ENCODE measurements around the gene RERE.

RERE gene

GRCh38 chr1:8580566-8580965 is 236.9 kb downstream of the RERE start:
- no peak for TF ChIP-seq CTCF (IDR thresholded peaks at IDR 0.05; ENCODE audit: low read depth, low read length, missing control alignments)
- no peak for DNase-seq (ENCODE audit: low read depth)
- no peak overlapping the region for H3K4me3 ChIP-seq (ENCODE audit: low read depth, low read length)
- in situ Hi-C loops (cut with HindIII; ENCODE audit: low sequenced_read_pairs): no loop called here

GRCh38 chr1:8578936-8579335 is 238.5 kb downstream of the RERE start:
- TF ChIP-seq CTCF (IDR thresholded peaks at IDR 0.05; ENCODE audit: low read depth, low read length, missing control alignments): no peak
- no peak overlapping the region for H3K4me3 ChIP-seq (ENCODE audit: low read depth, low read length)
- in situ Hi-C loops (cut with HindIII; ENCODE audit: low sequenced_read_pairs): no loop called here
- DNase-seq (ENCODE audit: low read depth): no peak

- TF ChIP-seq CTCF (IDR thresholded peaks at IDR 0.05; ENCODE audit: low read depth, low read length, missing control alignments): no peak
- H3K4me3 ChIP-seq (ENCODE audit: low read depth, low read length): no peak overlapping the region
- in situ Hi-C loops (cut with HindIII; ENCODE audit: low sequenced_read_pairs): no loop called here
- DNase-seq (ENCODE audit: low read depth): no peak
These were observed 239.1 kb downstream of the RERE start for GRCh38 chr1:8578132-8578877.

GRCh38 chr1:8574985-8575384 is 242.5 kb downstream of the RERE start:
- in situ Hi-C loops (cut with HindIII; ENCODE audit: low sequenced_read_pairs): no loop called here
- H3K4me3 ChIP-seq (ENCODE audit: low read depth, low read length): no peak overlapping the region
- no peak for DNase-seq (ENCODE audit: low read depth)
- no peak for TF ChIP-seq CTCF (IDR thresholded peaks at IDR 0.05; ENCODE audit: low read depth, low read length, missing control alignments)

- no peak for DNase-seq (ENCODE audit: low read depth)
- no peak for TF ChIP-seq CTCF (IDR thresholded peaks at IDR 0.05; ENCODE audit: low read depth, low read length, missing control alignments)
- in situ Hi-C loops (cut with HindIII; ENCODE audit: low sequenced_read_pairs): no loop called here
- no peak overlapping the region for H3K4me3 ChIP-seq (ENCODE audit: low read depth, low read length)
These were observed 245.3 kb downstream of the RERE start for GRCh38 chr1:8572106-8572505.

- in situ Hi-C loops (cut with HindIII; ENCODE audit: low sequenced_read_pairs): no loop called here
- no peak overlapping the region for H3K4me3 ChIP-seq (ENCODE audit: low read depth, low read length)
- TF ChIP-seq CTCF (IDR thresholded peaks at IDR 0.05; ENCODE audit: low read depth, low read length, missing control alignments): peak; percentile 54
- peak; percentile 29 for DNase-seq (ENCODE audit: low read depth)
These were observed 246.0 kb downstream of the RERE start for GRCh38 chr1:8571200-8571984.
